Measurements from ENCODE around the gene IRF2BP2. TPM values are rescaled to one million over a fixed set of nuclear protein-coding genes. Genes with fewer than 3 reads are reported as not detected.

Gene IRF2BP2
- total and polyA plus RNA-seq, 2 of the 13 experiments (the other 11 are each of a cell fraction or from before 2014, with no cell fraction given): 140 to 147 TPM

- no peak for TF ChIP-seq ZSCAN20 (CRISPR knock-in tag; IDR thresholded peaks at IDR 0.05; ENCODE audit: borderline replicate concordance)
- TF ChIP-seq ZNF121 (CRISPR knock-in tag; IDR thresholded peaks at IDR 0.05): no peak
- no peak for TF ChIP-seq ZNF644 (CRISPR knock-in tag; IDR thresholded peaks at IDR 0.05; ENCODE audit: low read depth)
- TF ChIP-seq ZNF879 (CRISPR knock-in tag; IDR thresholded peaks at IDR 0.05): no peak
- TF ChIP-seq ELK4 (CRISPR knock-in tag; IDR thresholded peaks at IDR 0.05; ENCODE audit: borderline replicate concordance): no peak
- TF ChIP-seq TCF7 (IDR thresholded peaks at IDR 0.05; ENCODE audit: low read depth): no peak; the same call in 1 of the 2 replicates
- no peak for TF ChIP-seq ZHX2 (IDR thresholded peaks at IDR 0.05; ENCODE audit: low read depth)
- no peak for TF ChIP-seq ZHX2 (CRISPR knock-in tag; IDR thresholded peaks at IDR 0.05; ENCODE audit: borderline replicate concordance)
- no peak for TF ChIP-seq ZNF589 (CRISPR knock-in tag; conservative IDR thresholded peaks at IDR 0.05)
- TF ChIP-seq CREM (IDR thresholded peaks at IDR 0.05): peak; percentile 30; the same call in 1 of the 2 replicates
- no peak for TF ChIP-seq CREM (CRISPR knock-in tag; IDR thresholded peaks at IDR 0.05)
- TF ChIP-seq NFKB2 (CRISPR knock-in tag; IDR thresholded peaks at IDR 0.05; ENCODE audit: borderline replicate concordance): no peak
- no peak for TF ChIP-seq FUBP1 (CRISPR knock-in tag; IDR thresholded peaks at IDR 0.05; ENCODE audit: borderline replicate concordance)
- TF ChIP-seq FOXA1 (IDR thresholded peaks at IDR 0.05): no peak
- TF ChIP-seq FOXA1 (CRISPR knock-in tag; IDR thresholded peaks at IDR 0.05): no peak
- no peak for TF ChIP-seq FOXP1 (IDR thresholded peaks at IDR 0.05)
- TF ChIP-seq FOXP1 (CRISPR knock-in tag; IDR thresholded peaks at IDR 0.05): no peak; the same call in 1 of the 2 replicates
- TF ChIP-seq ZNF281 (CRISPR knock-in tag; IDR thresholded peaks at IDR 0.05; ENCODE audit: borderline replicate concordance): no peak
- no peak for TF ChIP-seq TAF15 (IDR thresholded peaks at IDR 0.05; ENCODE audit: low read depth, low read length, poor library complexity, severe bottlenecking)
- TF ChIP-seq NFIB (CRISPR knock-in tag; IDR thresholded peaks at IDR 0.05; ENCODE audit: borderline replicate concordance): no peak
Observed at GRCh38 chr1:234611225-234611846, 1.4 kb upstream of the IRF2BP2 start (continued).

Data from HepG2 (cell line).